ENCODE measurements around the gene CCT6B.
"Not testable (repeated sequence)": the region's sequence is repeated elsewhere in the genome, so short reads cannot be mapped to it uniquely, and the experiment has no call there.

CCT6B gene

DNA sequence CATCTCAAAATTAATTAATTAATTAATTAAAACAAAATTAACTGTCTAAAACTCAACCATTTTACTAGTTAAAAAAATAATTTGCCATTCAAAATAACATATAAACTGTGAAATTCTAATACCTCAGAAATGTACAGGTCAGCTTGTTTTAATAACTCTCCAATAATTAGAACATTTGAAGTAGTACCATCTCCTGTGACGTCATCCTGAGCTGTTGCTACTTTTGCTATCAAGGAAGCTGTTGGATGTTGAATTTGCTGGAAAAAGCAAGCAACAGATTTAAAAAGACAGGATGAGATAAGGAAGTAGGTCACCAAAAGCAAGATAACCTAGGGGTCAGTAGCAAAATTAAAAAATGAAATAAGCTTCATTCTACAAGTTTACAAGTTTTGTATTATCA, 2.8 kb downstream of the CCT6B start:
- Mint-ChIP-seq H3K36me3 (peaks cover 10% of the 10 kb centered on the region), H3K27me3 (peaks cover 17% of the 10 kb centered on the region)
- CTCF ChIA-PET = interaction anchor here (0.5 kb wide), 1 partner anchor 19 kb away, joined by 3 read pairs; no protein-coding TSS in a partner anchor

GRCh38 chr17:34950780-34951179, 10.5 kb downstream of the CCT6B start:
- H3K27me3 Mint-ChIP-seq, H3K27ac Mint-ChIP-seq, DNase-seq, H3K36me3 Mint-ChIP-seq, H3K9me3 Mint-ChIP-seq, H3K4me1 Mint-ChIP-seq, H3K4me3 Mint-ChIP-seq, CTCF ChIA-PET: not testable (repeated sequence)

More for the DNA sequence above, 2.8 kb downstream of the CCT6B start:
- no peak overlapping the region for H3K4me3 Mint-ChIP-seq
- no peaks in the 10 kb centered on the region for H3K9me3 Mint-ChIP-seq
- no peak for DNase-seq
- no peak overlapping the region for H3K27ac Mint-ChIP-seq
- H3K4me1 Mint-ChIP-seq = peaks cover 23% of the 10 kb centered on the region

GRCh38 chr17:34930283-34930682, 31.0 kb downstream of the CCT6B start:
- CTCF ChIA-PET = no interaction called here

GRCh38 chr17:34926661-34927060, 34.6 kb downstream of the CCT6B start:
- H3K4me1 Mint-ChIP-seq = no peaks in the 10 kb centered on the region
- H3K36me3 Mint-ChIP-seq = no peaks in the 10 kb centered on the region
- H3K27ac Mint-ChIP-seq = no peak overlapping the region
- H3K27me3 Mint-ChIP-seq = no peaks in the 10 kb centered on the region
- CTCF ChIA-PET = no interaction called here
- H3K9me3 Mint-ChIP-seq = no peaks in the 10 kb centered on the region
- no peak overlapping the region for H3K4me3 Mint-ChIP-seq
- no peak for DNase-seq

More at GRCh38 chr17:34930283-34930682, 31.0 kb downstream of the CCT6B start:
- Mint-ChIP-seq H3K36me3 (no peaks in the 10 kb centered on the region), H3K4me3 (no peak overlapping the region), H3K27me3 (no peaks in the 10 kb centered on the region), H3K9me3 (no peaks in the 10 kb centered on the region), H3K27ac (no peak overlapping the region), H3K4me1 (no peaks in the 10 kb centered on the region)
- DNase-seq = no peak

- Mint-ChIP-seq H3K36me3 (no peaks in the 10 kb centered on the region), H3K27ac (no peak overlapping the region), H3K4me3 (no peak overlapping the region), H3K27me3 (peaks cover 12% of the 10 kb centered on the region), H3K4me1 (no peaks in the 10 kb centered on the region), H3K9me3 (no peaks in the 10 kb centered on the region)
- no peak for DNase-seq
- CTCF ChIA-PET = no interaction called here
Measured at GRCh38 chr17:34920676-34921075, 40.6 kb downstream of the CCT6B start.

GRCh38 chr17:34917381-34917780, 43.9 kb downstream of the CCT6B start:
- Mint-ChIP-seq H3K36me3 (no peaks in the 10 kb centered on the region), H3K27ac (no peak overlapping the region), H3K4me3 (no peak overlapping the region), H3K9me3 (no peaks in the 10 kb centered on the region), H3K27me3 (peaks cover 16% of the 10 kb centered on the region), H3K4me1 (no peaks in the 10 kb centered on the region)
- no peak for DNase-seq
- CTCF ChIA-PET = interaction anchor here (0.7 kb wide), 1 partner anchor 556 kb away, joined by 3 read pairs; no protein-coding TSS in a partner anchor

- Mint-ChIP-seq H3K27me3 (peaks cover 16% of the 10 kb centered on the region), H3K36me3 (no peaks in the 10 kb centered on the region), H3K27ac (no peak overlapping the region), H3K4me3 (no peak overlapping the region), H3K4me1 (no peaks in the 10 kb centered on the region), H3K9me3 (no peaks in the 10 kb centered on the region)
- no peak for DNase-seq
- CTCF ChIA-PET = no interaction called here
Measured at GRCh38 chr17:34916120-34916519, 45.1 kb downstream of the CCT6B start.

DNA sequence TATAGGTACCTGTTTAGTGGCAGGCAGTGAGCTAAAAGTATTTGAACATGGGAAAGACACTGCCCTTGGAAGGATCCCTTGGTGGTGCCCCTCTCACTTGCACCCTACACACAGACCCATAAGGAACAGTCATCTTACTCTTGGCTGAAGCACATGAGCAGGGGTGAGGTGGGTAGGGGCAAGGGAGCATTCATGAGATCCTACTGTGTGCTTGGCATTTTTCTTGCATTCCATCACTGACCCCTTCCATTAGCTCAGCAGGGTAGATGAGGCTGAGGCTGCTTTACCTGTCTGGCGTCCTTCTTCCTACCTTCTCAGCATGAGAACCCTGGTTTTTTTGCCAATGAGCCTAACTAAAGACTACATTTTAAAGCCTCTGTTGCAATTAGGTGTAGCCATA, 48.3 kb downstream of the CCT6B start:
- no peak for DNase-seq
- H3K4me1 Mint-ChIP-seq = no peaks in the 10 kb centered on the region
- CTCF ChIA-PET = no interaction called here
- no peaks in the 10 kb centered on the region for H3K36me3 Mint-ChIP-seq
- H3K9me3 Mint-ChIP-seq = no peaks in the 10 kb centered on the region
- H3K27ac Mint-ChIP-seq = no peak overlapping the region
- no peak overlapping the region for H3K4me3 Mint-ChIP-seq
- peaks cover 3% of the 10 kb centered on the region for H3K27me3 Mint-ChIP-seq

GRCh38 chr17:34909040-34909439, 52.2 kb downstream of the CCT6B start:
- Mint-ChIP-seq H3K27ac (no peak overlapping the region), H3K9me3 (no peaks in the 10 kb centered on the region), H3K27me3 (peaks cover 3% of the 10 kb centered on the region), H3K4me3 (no peak overlapping the region), H3K4me1 (no peaks in the 10 kb centered on the region), H3K36me3 (no peaks in the 10 kb centered on the region)
- DNase-seq = no peak
- CTCF ChIA-PET = no interaction called here

- peaks cover 33% of the 10 kb centered on the region for H3K27me3 Mint-ChIP-seq
- H3K4me1 Mint-ChIP-seq = no peaks in the 10 kb centered on the region
- no peak for DNase-seq
- no peaks in the 10 kb centered on the region for H3K36me3 Mint-ChIP-seq
- CTCF ChIA-PET = no interaction called here
- H3K9me3 Mint-ChIP-seq = no peaks in the 10 kb centered on the region
- H3K27ac Mint-ChIP-seq = no peak overlapping the region
- H3K4me3 Mint-ChIP-seq = no peak overlapping the region
Measured at GRCh38 chr17:34902831-34903547, 58.3 kb downstream of the CCT6B start.

- no peak for DNase-seq
Measured at GRCh38 chr17:34899643-34900291, 61.5 kb downstream of the CCT6B start.

DNA sequence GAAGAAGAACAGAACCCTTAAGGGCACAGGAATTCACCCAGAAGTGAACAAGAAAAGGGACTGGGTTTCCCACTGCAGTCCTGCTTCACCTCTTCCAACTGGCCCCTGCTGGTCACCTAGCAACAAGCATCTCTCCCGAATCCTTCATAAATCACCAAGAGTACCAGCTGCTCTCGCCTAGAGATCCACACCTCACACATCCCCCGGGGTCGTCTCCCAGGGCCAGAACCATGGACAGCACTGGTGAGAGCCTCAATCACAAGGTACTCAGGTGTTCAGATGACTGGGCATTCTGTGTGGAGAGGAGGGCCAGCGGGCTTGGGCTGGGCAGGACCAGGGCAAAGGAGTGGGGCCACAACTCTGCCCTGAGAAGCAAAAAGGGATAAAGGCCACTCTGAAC, 65.9 kb downstream of the CCT6B start:
- no peaks in the 10 kb centered on the region for H3K9me3 Mint-ChIP-seq
- H3K27me3 Mint-ChIP-seq = peaks cover 47% of the 10 kb centered on the region
- H3K4me3 Mint-ChIP-seq = no peak overlapping the region
- H3K27ac Mint-ChIP-seq = no peak overlapping the region
- H3K36me3 Mint-ChIP-seq = no peaks in the 10 kb centered on the region
- no peak for DNase-seq
- H3K4me1 Mint-ChIP-seq = no peaks in the 10 kb centered on the region
- CTCF ChIA-PET = no interaction called here

More at GRCh38 chr17:34899643-34900291, 61.5 kb downstream of the CCT6B start:
- CTCF ChIA-PET = no interaction called here
- H3K27ac Mint-ChIP-seq = no peak overlapping the region
- no peak overlapping the region for H3K4me3 Mint-ChIP-seq
- H3K9me3 Mint-ChIP-seq = no peaks in the 10 kb centered on the region
- no peaks in the 10 kb centered on the region for H3K4me1 Mint-ChIP-seq
- peaks cover 52% of the 10 kb centered on the region for H3K27me3 Mint-ChIP-seq
- H3K36me3 Mint-ChIP-seq = no peaks in the 10 kb centered on the region

DNA sequence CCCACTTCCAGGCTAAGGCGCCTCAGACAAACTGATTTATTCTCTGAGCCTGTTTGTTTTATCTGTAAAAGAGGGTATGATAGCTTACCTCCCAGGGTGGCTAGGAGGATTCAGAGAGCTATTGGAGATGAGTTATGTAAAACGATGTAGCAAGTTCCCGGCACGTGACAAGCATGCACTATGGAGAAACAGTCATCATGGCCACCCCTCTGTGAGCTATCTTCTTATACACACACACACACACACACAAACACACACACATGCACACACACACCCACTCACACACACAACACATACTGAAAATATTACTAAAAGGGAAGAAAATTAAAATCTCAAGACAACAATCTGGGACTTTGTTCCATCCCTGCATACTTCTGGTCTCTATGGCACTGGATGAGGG, 66.3 kb downstream of the CCT6B start:
- no peak for DNase-seq
- Mint-ChIP-seq H3K27me3 (peaks cover 47% of the 10 kb centered on the region), H3K4me3 (no peak overlapping the region), H3K36me3 (no peaks in the 10 kb centered on the region), H3K4me1 (no peaks in the 10 kb centered on the region), H3K27ac (no peak overlapping the region), H3K9me3 (no peaks in the 10 kb centered on the region)
- CTCF ChIA-PET = no interaction called here

DNA sequence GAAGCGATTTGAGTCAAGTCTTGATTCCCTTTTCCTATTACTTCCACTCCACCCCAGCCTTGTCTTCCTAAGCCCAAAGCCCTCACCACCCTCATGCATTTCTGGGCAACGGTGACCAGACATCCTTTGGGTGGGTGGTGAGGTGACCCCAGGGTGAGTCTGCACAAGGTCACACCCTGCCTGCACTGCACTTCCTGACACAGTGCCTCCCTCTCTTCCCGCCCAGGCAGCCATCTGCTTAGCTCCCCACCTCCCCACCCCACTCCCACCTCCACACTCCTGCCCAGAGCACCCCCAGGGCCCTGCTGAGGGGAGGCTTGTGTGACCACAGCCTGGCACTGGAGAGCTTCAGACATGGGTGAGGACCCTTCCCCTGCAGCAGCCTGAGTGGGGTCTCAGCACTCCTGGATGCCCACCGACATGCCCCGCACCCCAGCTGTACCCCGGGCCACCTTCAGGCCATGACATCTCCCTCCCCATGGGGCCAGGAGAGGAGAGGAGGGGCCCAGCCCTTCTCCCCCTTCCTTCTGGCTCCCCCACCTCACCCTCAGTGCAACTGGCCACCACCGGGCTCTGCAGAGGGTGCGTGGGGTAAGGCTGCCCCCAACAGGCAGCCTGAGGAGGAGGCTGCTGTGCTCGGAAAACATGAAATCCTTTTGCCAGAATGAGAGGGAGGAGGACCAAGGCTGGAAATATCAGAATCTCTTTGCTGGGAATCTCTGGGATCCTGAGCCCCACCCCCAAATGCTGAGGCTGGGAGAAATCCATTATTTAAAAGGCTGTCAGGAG, 68.6 kb downstream of the CCT6B start:
- H3K27me3 Mint-ChIP-seq = peaks cover 45% of the 10 kb centered on the region
- no peaks in the 10 kb centered on the region for H3K36me3 Mint-ChIP-seq
- CTCF ChIA-PET = interaction anchor here (1.2 to 1.5 kb wide), 2 partner anchors 255 to 308 kb away, joined by 3 read pairs; no protein-coding TSS in a partner anchor
- no peaks in the 10 kb centered on the region for H3K4me1 Mint-ChIP-seq
- no peaks in the 10 kb centered on the region for H3K9me3 Mint-ChIP-seq
- H3K27ac Mint-ChIP-seq = no peak overlapping the region
- no peak for DNase-seq
- H3K4me3 Mint-ChIP-seq = no peak overlapping the region

Measured in activated naive CD4-positive, alpha-beta T cell treated with anti-CD3 and anti-CD28 coated beads, Interleukin-2, amount 10 ng/mL, durations not matched to agents 7 days and 5 days (primary cell).